Hematopoietic multipotent progenitor cell treated with erythropoietin and hydrocortisone succinate and interleukin-3 and kit ligand, for 6 days (in vitro differentiated cells): ENCODE data around the gene SSBP2.
"Not testable (repeated sequence)": the region's sequence is repeated elsewhere in the genome, so short reads cannot be mapped to it uniquely, and the experiment has no call there.

ENCODE experiments used
- DNase-seq: peaks from one replicate; pipeline ENCODE4 v3.0.0-alpha.2; 2015

SSBP2 gene

GRCh38 chr5:81724571-81724970 lies 26.3 kb downstream of the SSBP2 start:
- DNase-seq = peak; percentile 28

- no peak for DNase-seq
Observed at GRCh38 chr5:81724108-81724507, 26.8 kb downstream of the SSBP2 start.

- no peak for DNase-seq
Observed at GRCh38 chr5:81721049-81721448, 29.8 kb downstream of the SSBP2 start.

GRCh38 chr5:81719743-81720345 lies 31.1 kb downstream of the SSBP2 start:
- no peak for DNase-seq

GRCh38 chr5:81718300-81718699 lies 32.6 kb downstream of the SSBP2 start:
- DNase-seq = peak; percentile 49

- DNase-seq = no peak
Observed at GRCh38 chr5:81717860-81718259, 33.0 kb downstream of the SSBP2 start.

GRCh38 chr5:81717226-81717625 lies 33.7 kb downstream of the SSBP2 start:
- DNase-seq = no peak

GRCh38 chr5:81714076-81714475 lies 36.8 kb downstream of the SSBP2 start:
- DNase-seq = not testable (repeated sequence)

- no peak for DNase-seq
Observed at GRCh38 chr5:81708889-81709288, 42.0 kb downstream of the SSBP2 start.

- DNase-seq = no peak
Observed at GRCh38 chr5:81703840-81704239, 47.1 kb downstream of the SSBP2 start.

- DNase-seq = no peak
Observed at GRCh38 chr5:81700166-81700565, 50.7 kb downstream of the SSBP2 start.

- no peak for DNase-seq
Observed at GRCh38 chr5:81698813-81699212, 52.1 kb downstream of the SSBP2 start.

- peak; percentile 23 for DNase-seq
Observed at GRCh38 chr5:81696418-81697397, 54.2 kb downstream of the SSBP2 start.

- no peak for DNase-seq
Observed at GRCh38 chr5:81694726-81695125, 56.2 kb downstream of the SSBP2 start.

GRCh38 chr5:81688215-81688614 lies 62.7 kb downstream of the SSBP2 start:
- no peak for DNase-seq

- no peak for DNase-seq
Observed at GRCh38 chr5:81687292-81687691, 63.6 kb downstream of the SSBP2 start.

- no peak for DNase-seq
Observed at GRCh38 chr5:81685471-81685870, 65.4 kb downstream of the SSBP2 start.

- DNase-seq = no peak
Observed at GRCh38 chr5:81679885-81680284, 71.0 kb downstream of the SSBP2 start.

GRCh38 chr5:81675420-81675819 lies 75.5 kb downstream of the SSBP2 start:
- DNase-seq = no peak

- no peak for DNase-seq
Observed at GRCh38 chr5:81665795-81666194, 85.1 kb downstream of the SSBP2 start.

GRCh38 chr5:81660624-81661023 lies 90.3 kb downstream of the SSBP2 start:
- not testable (repeated sequence) for DNase-seq

- peak; percentile 23 for DNase-seq
Observed at GRCh38 chr5:81657386-81657785, 93.5 kb downstream of the SSBP2 start.

- DNase-seq = no peak
Observed at GRCh38 chr5:81656783-81657182, 94.1 kb downstream of the SSBP2 start.

GRCh38 chr5:81650987-81651386 lies 99.9 kb downstream of the SSBP2 start:
- DNase-seq = no peak
